A673 (cell line): ENCODE results near the gene TMEM131L. TPM values are rescaled to one million over a fixed set of nuclear protein-coding genes. Genes with fewer than 3 reads are reported as not detected.

Source experiments
- BruUV-seq: library from RNA; stranded (reverse); fragments of 400-500 nt; replicated peaks from 2 replicates; lab custom pipeline; 2021; lab: Mats Ljungman, UMichigan
- CTCF ChIA-PET: fragments of 300-600 bp; sonication (Branson Sonifier 250); formaldehyde crosslinking; loops from one replicate; lab custom pipeline; 2022; ENCODE audit warnings: antibody characterized with exemption; lab: Charles Lee
- POLR2A ChIA-PET: fragments of 300-600 bp; sonication (Branson Sonifier 250); formaldehyde crosslinking; loops from one replicate; lab custom pipeline; 2022; ENCODE audit warnings: antibody characterized with exemption; ENCODE audit not compliant: low non-redundant PET; lab: Charles Lee
- DNase-seq: peaks from one replicate; pipeline ENCODE4 v3.0.0-alpha.2; 2015; ENCODE audit warnings: low spot score
- H3K27ac ChIP-seq: fragments of 200-600 bp; sonication (generic); 2 replicates; pipeline ENCODE4 v1.5.1; 2016; ENCODE audit warnings: mixed run types, low read depth, mild to moderate bottlenecking, mixed read lengths, antibody characterized with exemption, low read length; ENCODE audit not compliant: poor library complexity, severe bottlenecking
- H3K27me3 ChIP-seq: fragments of 200-600 bp; sonication (generic); replicated peaks from 2 replicates; pipeline ENCODE4 v1.6.1; 2017; ENCODE audit warnings: mixed run types, low read depth, mild to moderate bottlenecking, mixed read lengths, antibody characterized with exemption, low read length; ENCODE audit not compliant: insufficient read depth, poor library complexity
- H3K36me3 ChIP-seq: fragments of 200-600 bp; sonication (generic); 2 replicates; pipeline ENCODE4 v1.6.1; 2016; ENCODE audit warnings: mixed run types, mild to moderate bottlenecking, mixed read lengths, antibody characterized with exemption, low read length; ENCODE audit not compliant: insufficient read depth, poor library complexity, severe bottlenecking
- H3K4me1 ChIP-seq: fragments of 200-600 bp; sonication (generic); 2 replicates; pipeline ENCODE4 v1.6.1; 2017; ENCODE audit warnings: mixed run types, mild to moderate bottlenecking, mixed read lengths, antibody characterized with exemption, low read length; ENCODE audit not compliant: insufficient read depth, poor library complexity, severe bottlenecking
- H3K4me3 ChIP-seq: fragments of 200-600 bp; sonication (generic); 2 replicates; pipeline ENCODE4 v1.5.1; 2016; ENCODE audit warnings: low read depth, mixed run types, mild to moderate bottlenecking, mixed read lengths, low read length; ENCODE audit not compliant: poor library complexity, severe bottlenecking
- H3K9me3 ChIP-seq: fragments of 200-600 bp; sonication (generic); 2 replicates; pipeline ENCODE4 v1.6.1; 2016; ENCODE audit warnings: mixed run types, low read depth, mild to moderate bottlenecking, mixed read lengths, antibody characterized with exemption, low read length; ENCODE audit not compliant: poor library complexity, severe bottlenecking
- EZH2 ChIP-seq: fragments of 200-600 bp; sonication (generic); IDR thresholded peaks from 2 replicates; pipeline ENCODE4 v1.6.1; 2017; ENCODE audit warnings: borderline replicate concordance, low read depth, mild to moderate bottlenecking, mixed read lengths, antibody characterized with exemption, low read length; ENCODE audit not compliant: poor library complexity, severe bottlenecking
- intact Hi-C: fragments of 100-400 bp; cut with micrococcal nuclease; formaldehyde crosslinking; loops from one replicate; pipeline ENCODE4 v1.10.0; 2022; ENCODE audit not compliant: unreplicated experiment
- total RNA-seq: library from RNA; stranded (reverse); gene quantifications from 2 replicates; pipeline ENCODE4 v1.2.3, GENCODE V29; 2021
- TF ChIP-seq, protein P1 (sequence below): fragments of 300-800, 200-600 bp; sonication (generic); conservative IDR thresholded peaks from 2 replicates; pipeline ENCODE4 v1.5.1; 2017; ENCODE audit warnings: low read depth, mild to moderate bottlenecking, antibody characterized with exemption, low read length, moderate library complexity, mixed read lengths

TMEM131L gene
- total RNA-seq, 1 experiment from 2014 or later, result 18.4 TPM

DNA sequence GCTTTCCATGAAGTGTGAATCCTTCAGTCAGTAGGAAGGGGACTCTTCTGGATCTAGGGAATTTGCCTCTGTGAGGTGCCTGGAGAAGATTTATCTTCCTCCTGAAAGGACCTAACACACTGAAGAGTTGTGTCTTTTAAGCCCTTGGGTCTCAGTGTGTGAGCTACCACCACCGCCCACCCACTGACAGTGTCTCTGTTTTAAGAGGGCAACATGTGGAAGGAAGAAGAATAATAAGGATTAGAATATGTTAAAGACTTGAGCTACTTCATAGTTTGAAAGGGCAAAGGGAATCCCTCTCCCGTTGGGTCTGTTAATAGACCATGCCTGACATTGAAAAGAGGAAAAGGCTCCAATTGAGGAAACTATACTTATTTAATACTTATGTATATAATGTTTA is 153.7 kb downstream of the TMEM131L start:
- intact Hi-C loops, result no loop called here
- Histone ChIP-seq H3K27me3 (no peaks in the 10 kb centered on the region), H3K4me1 (peaks cover 22% of the 10 kb centered on the region), H3K9me3 (no peaks in the 10 kb centered on the region), H3K4me3 (no peak overlapping the region), H3K27ac (peak overlapping the region; percentile 7), H3K36me3 (peaks cover 15% of the 10 kb centered on the region)
- no peak for TF ChIP-seq EZH2
- TF ChIP-seq, protein P1, sequence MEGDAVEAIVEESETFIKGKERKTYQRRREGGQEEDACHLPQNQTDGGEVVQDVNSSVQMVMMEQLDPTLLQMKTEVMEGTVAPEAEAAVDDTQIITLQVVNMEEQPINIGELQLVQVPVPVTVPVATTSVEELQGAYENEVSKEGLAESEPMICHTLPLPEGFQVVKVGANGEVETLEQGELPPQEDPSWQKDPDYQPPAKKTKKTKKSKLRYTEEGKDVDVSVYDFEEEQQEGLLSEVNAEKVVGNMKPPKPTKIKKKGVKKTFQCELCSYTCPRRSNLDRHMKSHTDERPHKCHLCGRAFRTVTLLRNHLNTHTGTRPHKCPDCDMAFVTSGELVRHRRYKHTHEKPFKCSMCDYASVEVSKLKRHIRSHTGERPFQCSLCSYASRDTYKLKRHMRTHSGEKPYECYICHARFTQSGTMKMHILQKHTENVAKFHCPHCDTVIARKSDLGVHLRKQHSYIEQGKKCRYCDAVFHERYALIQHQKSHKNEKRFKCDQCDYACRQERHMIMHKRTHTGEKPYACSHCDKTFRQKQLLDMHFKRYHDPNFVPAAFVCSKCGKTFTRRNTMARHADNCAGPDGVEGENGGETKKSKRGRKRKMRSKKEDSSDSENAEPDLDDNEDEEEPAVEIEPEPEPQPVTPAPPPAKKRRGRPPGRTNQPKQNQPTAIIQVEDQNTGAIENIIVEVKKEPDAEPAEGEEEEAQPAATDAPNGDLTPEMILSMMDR, result no peak
- CTCF ChIA-PET, result interaction anchor here (1.0 kb wide), 1 partner anchor 130 kb away, joined by 4 read pairs; no protein-coding TSS in a partner anchor
- POLR2A ChIA-PET, result no interaction called here
- peak; percentile 51 for DNase-seq
- BruUV-seq, result no TSS peak

DNA sequence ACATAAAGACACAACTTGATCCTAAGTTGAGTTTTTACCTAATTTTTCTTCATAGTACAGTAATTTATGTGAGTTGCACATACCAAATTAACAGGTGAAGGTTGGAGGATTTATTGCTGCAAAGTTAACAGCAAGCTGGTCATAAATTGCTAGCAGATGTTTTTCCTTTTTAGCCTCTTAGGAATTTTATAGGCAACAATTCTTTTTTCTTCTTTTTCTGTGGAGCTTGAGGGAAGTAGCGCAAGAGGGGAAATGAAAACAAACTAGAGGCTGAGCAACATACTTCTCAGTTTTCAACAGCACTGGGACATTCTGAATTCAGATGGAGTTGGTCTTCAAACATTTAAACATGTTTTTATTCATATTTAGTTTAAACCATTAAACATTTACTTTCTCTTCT is 154.2 kb downstream of the TMEM131L start:
- ChIA-PET CTCF (interaction anchor here (1.0 kb wide), 1 partner anchor 130 kb away, joined by 4 read pairs; no protein-coding TSS in a partner anchor), POLR2A (no interaction called here)
- H3K27ac ChIP-seq, result peak overlapping the region; percentile 46
- no peaks in the 10 kb centered on the region for H3K27me3 ChIP-seq
- no peak for DNase-seq
- H3K4me1 ChIP-seq, result peaks cover 22% of the 10 kb centered on the region
- no TSS peak for BruUV-seq
- no peak for TF ChIP-seq EZH2
- TF ChIP-seq, protein P1, result no peak
- H3K36me3 ChIP-seq, result peaks cover 15% of the 10 kb centered on the region
- no peaks in the 10 kb centered on the region for H3K9me3 ChIP-seq
- H3K4me3 ChIP-seq, result no peak overlapping the region
- intact Hi-C loops, result no loop called here

DNA sequence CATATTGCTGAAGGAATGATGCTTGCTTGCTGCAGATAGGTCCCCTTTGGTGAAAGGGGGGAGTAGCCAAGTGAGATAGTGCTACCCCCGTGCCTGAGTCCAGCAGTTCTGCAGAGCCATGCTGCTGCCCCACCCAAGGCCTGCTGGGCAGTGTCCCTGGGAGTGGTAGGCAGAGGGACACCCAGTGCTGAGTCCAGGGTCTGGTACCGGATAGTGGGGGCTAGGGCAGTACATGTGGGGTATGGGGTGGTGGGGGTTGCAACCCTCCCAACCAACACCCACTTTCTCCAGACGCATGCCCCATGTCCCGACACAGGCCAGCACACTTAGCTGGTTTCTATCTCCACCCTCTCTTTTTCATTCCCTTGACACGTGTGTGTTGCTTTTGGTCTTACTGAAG is 155.9 kb downstream of the TMEM131L start:
- POLR2A ChIA-PET, result no interaction called here
- CTCF ChIA-PET, result no interaction called here
- Histone ChIP-seq H3K27me3 (no peaks in the 10 kb centered on the region), H3K27ac (no peak overlapping the region), H3K9me3 (no peaks in the 10 kb centered on the region), H3K36me3 (peaks cover 23% of the 10 kb centered on the region), H3K4me1 (peaks cover 22% of the 10 kb centered on the region), H3K4me3 (no peak overlapping the region)
- intact Hi-C loops, result no loop called here
- DNase-seq, result no peak
- TF ChIP-seq, protein P1, result no peak
- no peak for TF ChIP-seq EZH2
- no TSS peak for BruUV-seq
